Left renal pelvis (tissue), 4 donors: ENCODE measurements around the gene ENTR1. TPM values are rescaled to one million over a fixed set of nuclear protein-coding genes. Genes with fewer than 3 reads are reported as not detected.

Experiments used
- DNase-seq, 4 donors: peaks; one replicate each; pipeline ENCODE4 v3.0.0-alpha.2; 2013; ENCODE audit warnings: low read depth in 4 of 4, low spot score in 3 of 4
- polyA plus RNA-seq, 4 donors: library from polyadenylated mRNA; unstranded; fragments of 120-200 nt; gene quantifications; one replicate each; pipeline ENCODE4 v1.2.1, GENCODE V29; 2013; ENCODE audit not compliant: insufficient read length in 4 of 4

Gene ENTR1
- polyA plus RNA-seq, 4 donors, result 42.1 to 61.4 (median 46.4) TPM

- DNase-seq, result no peak
These were observed 44.6 kb downstream of the ENTR1 start for GRCh38 chr9:136365775-136366222.

GRCh38 chr9:136364942-136365774 lies 45.3 kb downstream of the ENTR1 start:
- no peak for DNase-seq

DNA sequence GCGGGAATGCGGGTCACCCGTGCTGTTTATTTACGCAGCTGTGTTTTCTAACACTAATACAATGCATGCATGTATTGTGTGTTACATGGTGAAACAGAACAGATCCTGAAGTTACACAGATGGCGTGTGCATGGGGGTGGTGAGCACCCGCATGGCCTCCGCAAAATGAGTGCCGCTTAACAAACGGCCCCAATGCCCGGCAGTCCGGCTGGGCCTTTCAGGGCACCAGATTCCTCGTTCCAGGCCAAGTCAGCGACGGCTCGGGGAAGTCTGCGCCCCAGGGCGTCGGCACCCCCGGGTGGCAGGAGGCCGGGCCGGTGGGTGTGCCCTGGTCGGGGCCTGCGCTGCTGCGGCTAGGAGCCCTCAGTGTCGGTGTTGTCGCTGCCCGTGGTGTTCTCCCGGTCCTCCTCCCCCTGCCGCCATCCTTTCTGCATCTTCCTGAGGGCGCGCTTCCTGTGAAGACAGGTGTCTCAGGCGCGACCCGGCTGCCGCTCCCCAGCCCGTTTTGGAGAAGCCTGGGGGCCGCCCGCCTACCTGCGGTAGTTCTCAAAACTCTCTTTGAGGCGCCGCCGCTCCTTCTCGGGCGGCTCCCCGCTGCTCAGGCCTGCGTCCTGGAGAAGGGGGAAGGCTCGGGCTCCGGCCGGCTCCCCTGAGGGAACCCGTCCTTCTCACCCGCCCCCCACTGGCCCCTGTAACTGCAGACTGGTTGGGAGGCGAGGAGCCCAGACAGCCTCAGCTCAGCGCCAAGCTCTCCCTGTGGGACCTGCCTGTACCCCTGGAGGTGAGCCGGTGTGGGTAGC lies 46.3 kb downstream of the ENTR1 start:
- no peak for DNase-seq

DNA sequence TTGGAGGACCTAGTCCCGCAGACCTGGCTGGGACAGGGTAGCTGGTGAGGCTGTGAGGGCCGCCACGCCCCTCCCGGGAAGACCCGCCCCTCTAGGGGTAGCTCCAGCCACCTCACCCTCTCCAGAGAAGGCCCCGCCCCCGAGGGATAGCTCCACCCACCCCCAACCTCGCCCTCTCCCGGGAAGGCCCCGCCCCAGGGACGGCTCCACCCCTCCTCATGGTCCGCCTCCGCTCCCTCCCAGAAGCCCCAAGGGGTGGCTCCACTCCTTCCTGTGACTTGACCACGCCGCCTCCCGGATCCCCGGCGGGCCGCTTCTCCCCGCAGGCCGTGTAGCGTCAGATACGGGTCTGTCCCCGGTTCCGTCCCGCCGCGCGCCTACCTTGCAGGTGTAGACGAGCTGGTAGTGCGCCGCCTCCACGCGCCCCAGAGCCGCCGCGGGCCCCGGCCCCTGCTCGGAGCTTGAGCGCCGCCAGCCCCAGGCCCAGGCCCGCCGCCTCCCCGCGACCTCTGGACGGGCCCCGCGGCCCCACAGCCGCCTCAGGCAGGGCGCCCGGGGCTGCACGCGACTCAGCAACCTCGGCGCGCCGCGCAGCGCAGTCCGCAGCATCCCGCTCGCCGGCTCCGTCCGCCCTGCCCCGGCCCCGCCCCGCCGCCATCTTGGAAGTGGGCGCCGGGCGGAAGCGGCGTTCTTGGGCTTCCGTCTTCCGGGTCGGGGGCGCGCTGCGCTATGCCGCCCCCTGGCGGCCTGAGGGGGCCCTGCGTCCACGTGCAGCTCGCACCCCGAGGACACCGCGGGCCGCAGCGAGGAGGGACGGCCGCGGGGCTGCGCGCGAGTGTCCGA lies 47.1 kb downstream of the ENTR1 start, which contains the start of gene DNLZ:
Gene DNLZ (minus strand): TSS at position 639 of the 843 bp plus-strand sequence. CDS start 30 bp downstream, at position 609.
- DNase-seq, result peak; percentile 78 to 85 (median 80)

- no peak for DNase-seq
These were observed 48.0 kb downstream of the ENTR1 start for GRCh38 chr9:136362450-136362784.

DNA sequence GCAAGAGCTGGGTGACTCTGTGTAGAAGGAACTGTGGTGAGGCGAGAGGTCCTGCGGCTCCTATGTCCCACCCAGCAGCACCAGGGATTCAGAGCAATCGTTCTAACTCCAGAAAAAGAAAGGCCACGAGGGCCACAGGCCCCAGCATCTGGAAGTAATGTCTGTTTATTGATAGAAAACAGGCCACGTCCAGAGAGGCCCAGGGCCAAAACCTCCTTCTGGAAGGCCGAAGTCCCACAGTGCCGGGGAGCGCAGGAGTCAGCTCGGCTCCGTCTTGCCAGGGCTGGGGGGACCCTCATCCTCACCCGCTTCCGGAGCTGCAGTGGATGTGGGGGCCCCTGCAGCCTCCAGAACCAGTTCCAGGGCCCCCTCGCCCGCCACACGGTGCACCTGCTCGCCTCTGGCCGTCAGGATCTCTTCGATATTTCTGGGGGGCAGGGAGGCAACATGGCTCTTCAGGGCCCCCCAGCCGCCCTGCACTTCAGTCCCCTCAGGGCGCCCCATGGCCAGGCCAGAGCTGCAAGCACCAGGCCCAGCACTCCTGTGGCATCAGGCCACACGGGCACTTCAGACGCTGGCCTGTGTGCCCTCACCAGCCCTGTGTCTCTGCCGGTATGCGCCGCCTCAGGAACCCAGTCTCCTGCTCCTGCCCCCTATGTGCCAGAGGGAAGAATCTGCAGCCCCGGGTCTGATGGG lies 48.5 kb downstream of the ENTR1 start:
- DNase-seq, result no peak

DNA sequence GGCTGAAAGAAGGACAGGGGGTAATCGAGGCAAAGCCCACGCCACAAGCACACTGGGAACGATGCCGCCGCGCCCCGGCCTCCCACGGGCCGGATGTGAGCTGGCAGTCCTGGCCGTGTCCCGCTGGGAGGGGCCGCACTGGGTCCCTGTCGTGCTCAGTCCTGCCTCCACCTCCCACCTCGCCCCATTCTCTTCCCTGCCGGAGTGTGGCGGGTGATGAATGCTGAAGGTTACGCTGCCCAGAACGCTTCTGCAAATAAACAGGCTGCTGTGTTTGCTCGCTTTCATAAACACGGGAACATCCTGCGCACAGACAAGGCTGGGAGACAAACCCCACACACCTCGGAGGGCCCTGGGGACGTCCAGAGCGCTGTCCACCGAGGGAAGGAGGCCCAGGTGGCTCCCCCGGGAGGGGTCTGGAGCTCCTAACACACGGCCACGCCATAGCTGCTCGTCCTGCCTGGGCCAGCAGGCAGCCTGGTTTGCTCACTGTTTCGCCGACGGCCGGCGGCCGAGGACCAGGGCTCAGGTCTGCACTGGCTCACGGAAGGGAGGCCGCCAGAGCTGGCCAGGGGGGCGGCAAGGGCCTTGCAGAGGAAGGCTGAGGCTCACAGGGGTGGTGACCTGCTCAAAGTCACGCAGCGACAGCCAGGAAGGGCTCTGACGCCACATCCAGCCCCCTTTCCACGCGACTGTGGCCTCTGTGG lies 49.2 kb downstream of the ENTR1 start:
- no peak for DNase-seq

GRCh38 chr9:136359774-136360718 lies 50.4 kb downstream of the ENTR1 start:
- no peak for DNase-seq

- no peak for DNase-seq
These were observed 51.5 kb downstream of the ENTR1 start for GRCh38 chr9:136358888-136359287.

DNA sequence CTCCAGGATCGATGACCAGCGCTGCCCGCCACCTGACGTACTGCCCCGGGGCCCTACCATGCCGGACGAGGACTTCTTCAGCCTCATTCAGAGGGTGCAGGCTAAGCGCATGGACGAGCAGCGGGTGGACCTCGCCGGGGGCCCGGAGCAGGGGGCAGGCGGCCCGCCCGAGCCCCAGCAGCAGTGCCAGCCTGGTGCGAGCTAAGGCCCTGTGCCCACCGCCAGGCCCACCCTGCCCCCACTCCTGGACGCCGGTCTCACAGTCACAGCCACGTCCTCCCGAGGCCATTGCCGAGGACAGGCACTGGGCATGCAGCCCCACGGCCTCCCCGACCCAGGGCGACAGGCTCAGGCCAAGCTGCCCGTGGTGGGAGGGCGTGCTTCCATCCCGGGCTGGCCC lies 52.4 kb downstream of the ENTR1 start:
- no peak for DNase-seq

DNA sequence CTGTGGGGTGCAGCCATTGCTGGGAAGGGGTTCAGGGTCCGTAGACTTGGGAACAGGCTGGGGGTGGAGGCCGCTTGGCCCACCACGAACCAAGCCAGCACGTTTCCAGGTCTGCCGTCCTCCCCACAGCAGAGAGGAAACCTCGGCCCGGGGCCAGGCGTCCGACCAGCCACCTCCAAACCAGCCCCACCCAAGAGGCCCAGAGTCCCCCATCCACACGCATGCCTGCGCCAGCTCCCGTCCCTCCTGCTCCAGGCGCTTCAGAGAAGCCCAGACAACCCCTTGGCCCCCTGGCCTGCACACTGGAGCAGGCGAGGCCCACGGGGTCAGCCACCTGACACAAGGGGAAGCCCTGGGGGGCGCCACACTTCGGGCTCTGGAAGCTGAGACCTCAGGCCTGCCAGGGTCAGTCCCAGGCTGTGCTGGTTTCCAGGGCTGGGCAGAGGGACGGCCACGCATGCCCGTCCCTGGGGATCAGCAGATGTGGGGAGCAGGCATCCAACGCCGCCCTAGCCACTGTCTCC lies 53.1 kb downstream of the ENTR1 start:
- no peak for DNase-seq

DNA sequence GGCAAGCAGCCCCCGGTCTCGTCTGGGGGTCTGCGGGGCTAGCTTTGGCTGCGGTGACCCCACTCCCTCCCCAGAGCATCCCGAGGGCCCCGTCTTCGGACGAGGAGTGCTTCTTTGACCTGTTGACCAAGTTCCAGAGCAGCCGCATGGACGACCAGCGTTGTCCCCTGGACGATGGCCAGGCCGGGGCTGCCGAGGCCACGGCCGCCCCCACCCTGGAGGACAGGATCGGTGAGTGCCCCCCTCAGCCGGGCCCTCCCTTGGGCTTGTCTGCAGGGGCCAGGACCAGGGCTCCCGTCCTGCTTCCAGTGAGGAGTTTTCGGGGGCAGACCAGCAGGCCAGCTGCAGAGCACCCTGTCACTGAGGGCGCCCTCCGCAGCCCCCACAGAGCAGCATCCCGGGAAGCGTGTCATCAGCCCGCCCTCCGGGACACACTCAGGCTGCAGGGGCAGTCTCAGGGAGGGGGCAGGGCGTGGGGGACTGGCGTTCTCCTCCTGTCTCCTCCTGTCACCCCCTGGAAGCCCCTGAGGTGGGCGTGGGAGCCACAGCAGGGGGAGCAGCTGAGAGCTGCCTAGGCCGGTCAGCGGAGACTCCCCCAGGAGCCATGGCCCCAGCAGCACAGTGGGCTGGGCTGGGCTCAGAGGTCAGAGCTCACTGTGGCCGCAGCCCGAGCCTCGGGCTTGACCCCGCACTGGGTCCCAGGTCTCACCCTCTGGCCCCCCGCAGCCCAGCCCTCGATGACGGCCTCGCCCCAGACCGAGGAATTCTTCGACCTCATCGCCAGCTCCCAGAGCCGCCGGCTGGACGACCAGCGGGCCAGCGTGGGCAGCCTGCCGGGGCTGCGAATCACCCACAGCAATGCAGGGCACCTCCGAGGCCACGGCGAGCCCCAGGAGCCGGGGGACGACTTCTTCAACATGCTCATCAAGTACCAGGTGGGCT lies 54.5 kb downstream of the ENTR1 start:
- DNase-seq, result no peak

DNA sequence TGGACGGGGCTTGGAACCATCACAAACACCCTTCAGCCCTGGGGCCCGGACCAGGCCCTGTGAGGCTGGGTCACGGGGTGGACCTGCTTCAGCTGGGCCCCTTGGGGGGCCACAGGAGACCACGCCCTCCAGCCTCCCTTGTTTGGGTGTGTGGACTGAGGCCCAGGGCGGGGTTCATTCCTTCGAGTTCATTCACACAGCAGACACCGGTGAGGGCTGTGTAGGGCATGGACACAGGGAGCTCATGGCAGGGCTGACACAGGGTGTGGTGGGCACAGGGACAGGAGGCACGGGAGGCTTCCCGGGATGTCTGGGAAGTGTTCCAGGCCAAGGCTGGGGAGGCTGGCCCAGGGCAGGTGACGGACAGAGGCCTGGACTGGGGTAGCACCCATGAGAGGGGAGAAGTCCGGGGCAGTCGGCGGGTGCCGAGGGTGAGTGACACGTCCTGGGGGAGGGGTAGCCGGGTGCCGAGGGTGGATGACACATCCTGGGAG lies 55.8 kb downstream of the ENTR1 start:
- DNase-seq, result no peak

DNA sequence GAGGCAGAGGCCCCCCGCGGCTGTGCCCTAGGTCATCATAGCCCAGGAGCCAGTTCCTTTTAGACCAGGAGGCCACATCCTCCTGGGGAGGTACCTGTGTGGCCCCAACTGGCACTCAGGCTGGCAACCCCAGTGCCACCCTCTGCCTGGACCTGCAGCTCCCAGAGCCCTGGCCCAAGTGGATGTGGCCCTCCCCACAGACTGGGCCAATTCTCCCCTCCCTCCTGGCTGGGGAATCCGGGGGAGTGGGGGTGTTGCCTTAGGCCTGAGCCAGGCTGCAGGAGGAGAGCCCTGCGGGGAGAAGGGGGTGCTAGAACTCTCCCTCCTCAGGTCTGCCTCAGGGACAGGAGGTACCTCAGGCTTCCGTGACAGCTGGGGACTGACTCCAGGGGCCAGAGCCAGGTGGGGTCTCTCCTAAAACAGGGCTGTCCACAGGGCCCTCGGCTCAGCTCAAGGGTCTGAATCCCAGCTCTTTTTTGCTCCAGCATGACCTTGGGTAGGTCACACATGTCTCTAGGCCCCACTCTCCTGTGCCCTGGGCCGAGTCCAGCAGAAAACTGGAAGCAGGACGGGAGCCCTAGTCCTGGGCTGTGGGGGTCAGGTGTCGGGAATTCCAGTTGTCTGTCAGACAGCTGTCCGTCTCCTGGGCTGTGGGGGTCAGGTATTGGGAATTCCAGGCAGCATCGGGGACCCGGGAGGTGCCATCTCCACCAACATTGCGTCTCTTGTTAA lies 56.5 kb downstream of the ENTR1 start:
- DNase-seq, result no peak

GRCh38 chr9:136353088-136353487 lies 57.3 kb downstream of the ENTR1 start:
- DNase-seq, result no peak

- DNase-seq, result no peak
These were observed 57.7 kb downstream of the ENTR1 start for GRCh38 chr9:136352682-136353081.
